Measurements from ENCODE around the gene SPATA13.

Gene SPATA13

DNA sequence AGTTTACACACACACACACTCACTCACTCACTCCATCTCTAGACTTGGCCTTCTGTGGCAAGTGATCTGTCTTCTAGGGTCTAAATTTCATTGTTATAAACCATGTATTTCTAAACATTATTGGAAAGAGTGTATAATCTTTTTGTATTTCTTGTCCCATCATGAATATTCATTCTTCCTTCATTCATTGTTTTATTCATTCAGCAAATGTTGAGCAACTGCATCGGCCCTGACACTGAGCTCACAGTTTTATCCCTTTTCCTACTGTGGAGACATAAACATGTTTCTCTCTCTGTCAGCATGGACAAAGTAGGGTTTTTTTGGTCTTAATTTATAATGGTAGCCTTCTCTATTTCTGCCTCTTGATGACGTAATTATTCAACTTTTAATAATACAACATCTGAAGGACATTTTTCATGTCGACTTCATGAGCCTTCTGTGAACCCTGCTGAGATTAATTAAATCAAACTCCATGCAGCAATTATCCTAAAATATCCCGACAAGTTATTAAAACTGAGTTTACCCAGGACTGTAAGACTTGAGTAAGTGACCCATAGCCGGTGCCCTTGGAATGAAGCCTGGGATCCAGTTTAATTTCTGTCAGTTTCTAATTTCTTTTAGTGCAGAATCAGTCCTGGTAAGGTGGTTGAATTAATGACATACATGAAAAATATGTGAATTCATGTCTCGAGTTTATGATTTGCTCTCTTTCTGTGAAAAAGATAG, 7.3 kb downstream of the SPATA13 start:
- TF ChIP-seq EP300 (IDR thresholded peaks at IDR 0.05; ENCODE audit: borderline replicate concordance): no peak
- TF ChIP-seq TAF1 (IDR thresholded peaks at IDR 0.05; ENCODE audit: low read depth): no peak
- TF ChIP-seq, protein P1, sequence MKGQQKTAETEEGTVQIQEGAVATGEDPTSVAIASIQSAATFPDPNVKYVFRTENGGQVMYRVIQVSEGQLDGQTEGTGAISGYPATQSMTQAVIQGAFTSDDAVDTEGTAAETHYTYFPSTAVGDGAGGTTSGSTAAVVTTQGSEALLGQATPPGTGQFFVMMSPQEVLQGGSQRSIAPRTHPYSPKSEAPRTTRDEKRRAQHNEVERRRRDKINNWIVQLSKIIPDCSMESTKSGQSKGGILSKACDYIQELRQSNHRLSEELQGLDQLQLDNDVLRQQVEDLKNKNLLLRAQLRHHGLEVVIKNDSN (IDR thresholded peaks at IDR 0.05): no peak
- TF ChIP-seq CREB1 (IDR thresholded peaks at IDR 0.05; ENCODE audit: low read depth): no peak
- no peak for TF ChIP-seq YY1 (IDR thresholded peaks at IDR 0.05; ENCODE audit: low read depth)
- TF ChIP-seq REST (IDR thresholded peaks at IDR 0.05; ENCODE audit: low read depth): no peak
- TF ChIP-seq ZBTB7A (IDR thresholded peaks at IDR 0.05; ENCODE audit: low read depth): no peak
- TF ChIP-seq MAX (IDR thresholded peaks at IDR 0.05): no peak
- TF ChIP-seq FOXM1 (IDR thresholded peaks at IDR 0.05; ENCODE audit: borderline replicate concordance, low read depth): no peak
- no peak for TF ChIP-seq NFIC (IDR thresholded peaks at IDR 0.05)
- no peak for TF ChIP-seq EGR1 (IDR thresholded peaks at IDR 0.05)
- TF ChIP-seq TEAD4 (IDR thresholded peaks at IDR 0.05): no peak
- TF ChIP-seq CEBPB (IDR thresholded peaks at IDR 0.05): no peak
- no peak for TF ChIP-seq RAD21 (IDR thresholded peaks at IDR 0.05; ENCODE audit: low read depth)
- no peak for TF ChIP-seq TCF12 (IDR thresholded peaks at IDR 0.05; ENCODE audit: low read depth)

DNA sequence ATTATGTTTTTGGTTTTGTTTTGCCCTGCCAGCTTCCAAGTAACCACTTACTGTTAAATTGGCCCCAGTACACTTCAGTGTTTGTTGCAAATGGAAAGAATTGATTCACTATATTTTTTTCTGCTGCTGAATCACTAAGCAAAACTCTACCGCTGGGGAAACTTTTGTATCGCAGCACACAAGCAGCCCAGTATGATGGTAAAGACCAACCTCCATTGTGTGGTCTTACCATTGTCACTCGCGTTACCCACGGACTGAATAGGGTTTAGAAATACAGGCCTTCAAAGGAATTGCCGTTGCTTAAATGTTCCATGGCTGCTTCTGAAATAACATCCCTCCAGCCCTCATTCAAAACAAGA, 7.9 kb downstream of the SPATA13 start:
- TF ChIP-seq NFIC (IDR thresholded peaks at IDR 0.05) (no peak), TCF12 (IDR thresholded peaks at IDR 0.05; ENCODE audit: low read depth) (no peak), FOXM1 (IDR thresholded peaks at IDR 0.05; ENCODE audit: borderline replicate concordance, low read depth) (no peak), EGR1 (IDR thresholded peaks at IDR 0.05) (no peak), CEBPB (IDR thresholded peaks at IDR 0.05) (no peak), TEAD4 (IDR thresholded peaks at IDR 0.05) (no peak)

- TF ChIP-seq TCF12 (IDR thresholded peaks at IDR 0.05; ENCODE audit: low read depth): no peak
- TF ChIP-seq NFIC (IDR thresholded peaks at IDR 0.05): no peak
- no peak for TF ChIP-seq EGR1 (IDR thresholded peaks at IDR 0.05)
Observed at GRCh38 chr13:24168979-24169378, 8.5 kb downstream of the SPATA13 start.

DNA sequence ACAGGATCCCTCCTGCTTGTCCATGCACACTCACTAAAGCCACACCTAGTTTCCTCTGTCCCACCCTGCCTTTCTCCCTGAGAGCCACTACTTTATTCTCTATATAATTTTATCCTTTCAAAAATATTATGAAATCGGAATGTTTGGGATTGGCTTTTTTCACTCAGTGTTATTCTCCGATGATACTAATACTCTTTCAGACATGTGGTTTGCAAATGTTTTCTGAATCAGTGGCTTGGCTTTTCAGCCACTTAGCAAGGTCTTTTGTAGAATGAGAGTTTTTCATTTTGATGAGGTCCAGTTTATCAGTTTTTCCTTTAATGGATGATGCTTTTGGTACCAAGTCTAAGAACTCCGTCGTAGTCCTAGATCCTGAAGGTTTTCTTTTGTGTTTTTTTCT, 11.6 kb downstream of the SPATA13 start:
- no peak for TF ChIP-seq EP300 (IDR thresholded peaks at IDR 0.05; ENCODE audit: borderline replicate concordance)

- no peak for TF ChIP-seq ZBTB7A (IDR thresholded peaks at IDR 0.05; ENCODE audit: low read depth)
- TF ChIP-seq MAX (IDR thresholded peaks at IDR 0.05): no peak
- no peak for TF ChIP-seq CREB1 (IDR thresholded peaks at IDR 0.05; ENCODE audit: low read depth)
- TF ChIP-seq CEBPB (IDR thresholded peaks at IDR 0.05): no peak
- TF ChIP-seq RAD21 (IDR thresholded peaks at IDR 0.05; ENCODE audit: low read depth): no peak
- no peak for TF ChIP-seq FOXM1 (IDR thresholded peaks at IDR 0.05; ENCODE audit: borderline replicate concordance, low read depth)
- no peak for TF ChIP-seq TAF1 (IDR thresholded peaks at IDR 0.05; ENCODE audit: low read depth)
- TF ChIP-seq, protein P1 (IDR thresholded peaks at IDR 0.05): no peak
- TF ChIP-seq EP300 (IDR thresholded peaks at IDR 0.05; ENCODE audit: borderline replicate concordance): no peak
- no peak for TF ChIP-seq REST (IDR thresholded peaks at IDR 0.05; ENCODE audit: low read depth)
- no peak for TF ChIP-seq TCF12 (IDR thresholded peaks at IDR 0.05; ENCODE audit: low read depth)
- TF ChIP-seq NFIC (IDR thresholded peaks at IDR 0.05): no peak
- TF ChIP-seq YY1 (IDR thresholded peaks at IDR 0.05; ENCODE audit: low read depth): no peak
- TF ChIP-seq EGR1 (IDR thresholded peaks at IDR 0.05): no peak
- TF ChIP-seq TEAD4 (IDR thresholded peaks at IDR 0.05): no peak
Observed at GRCh38 chr13:24173795-24174194, 13.3 kb downstream of the SPATA13 start.

GRCh38 chr13:24175847-24176246, 15.3 kb downstream of the SPATA13 start:
- no peak for TF ChIP-seq FOXM1 (IDR thresholded peaks at IDR 0.05; ENCODE audit: borderline replicate concordance, low read depth)
- no peak for TF ChIP-seq TAF1 (IDR thresholded peaks at IDR 0.05; ENCODE audit: low read depth)
- TF ChIP-seq CEBPB (IDR thresholded peaks at IDR 0.05): no peak
- TF ChIP-seq MAX (IDR thresholded peaks at IDR 0.05): no peak
- TF ChIP-seq TCF12 (IDR thresholded peaks at IDR 0.05; ENCODE audit: low read depth): no peak
- TF ChIP-seq ZBTB7A (IDR thresholded peaks at IDR 0.05; ENCODE audit: low read depth): no peak
- no peak for TF ChIP-seq EGR1 (IDR thresholded peaks at IDR 0.05)
- no peak for TF ChIP-seq CREB1 (IDR thresholded peaks at IDR 0.05; ENCODE audit: low read depth)
- TF ChIP-seq TEAD4 (IDR thresholded peaks at IDR 0.05): no peak
- TF ChIP-seq RAD21 (IDR thresholded peaks at IDR 0.05; ENCODE audit: low read depth): no peak
- no peak for TF ChIP-seq EP300 (IDR thresholded peaks at IDR 0.05; ENCODE audit: borderline replicate concordance)
- TF ChIP-seq, protein P1 (IDR thresholded peaks at IDR 0.05): no peak
- no peak for TF ChIP-seq NFIC (IDR thresholded peaks at IDR 0.05)
- no peak for TF ChIP-seq YY1 (IDR thresholded peaks at IDR 0.05; ENCODE audit: low read depth)
- no peak for TF ChIP-seq REST (IDR thresholded peaks at IDR 0.05; ENCODE audit: low read depth)
